ENCODE measurements around the gene ANK3.

ANK3 gene

DNA sequence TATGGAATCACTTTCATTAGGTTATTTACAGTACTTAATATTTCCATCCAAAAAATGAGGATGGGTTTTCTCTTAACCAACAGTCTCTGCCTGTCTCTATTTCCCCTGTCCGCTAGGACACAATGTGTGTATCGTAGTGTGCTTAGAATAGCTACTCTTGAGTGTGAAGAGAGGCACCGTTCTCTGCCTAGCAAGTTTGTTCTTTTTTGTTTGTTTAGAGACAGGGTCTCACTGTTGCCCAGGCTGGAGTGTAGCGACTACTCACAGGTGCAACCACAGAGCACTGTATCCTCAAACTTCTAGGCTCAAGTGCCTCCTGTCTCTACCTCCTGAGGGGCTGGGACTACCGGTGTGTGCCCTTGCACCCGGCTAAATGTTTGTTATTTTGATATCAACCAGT is 121.9 kb downstream of the ANK3 start:
- DNase-seq (ENCODE audit: low read depth), result no peak
- no peak overlapping the region for H3K4me3 ChIP-seq (ENCODE audit: low read depth, low read length)
- no peak for TF ChIP-seq POLR2A (IDR thresholded peaks at IDR 0.05; ENCODE audit: extremely low read depth, insufficient read length)
- TF ChIP-seq CTCF (IDR thresholded peaks at IDR 0.05; ENCODE audit: low read depth, low read length), result no peak

- no peak for TF ChIP-seq POLR2A (IDR thresholded peaks at IDR 0.05; ENCODE audit: extremely low read depth, insufficient read length)
- TF ChIP-seq CTCF (IDR thresholded peaks at IDR 0.05; ENCODE audit: low read depth, low read length), result no peak
- no peak for TF ChIP-seq MYC (IDR thresholded peaks at IDR 0.05; ENCODE audit: low read depth, low read length)
- TF ChIP-seq, protein P1, sequence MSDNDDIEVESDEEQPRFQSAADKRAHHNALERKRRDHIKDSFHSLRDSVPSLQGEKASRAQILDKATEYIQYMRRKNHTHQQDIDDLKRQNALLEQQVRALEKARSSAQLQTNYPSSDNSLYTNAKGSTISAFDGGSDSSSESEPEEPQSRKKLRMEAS (IDR thresholded peaks at IDR 0.05; ENCODE audit: low read depth, low read length), result no peak
- no peak overlapping the region for H3K4me3 ChIP-seq (ENCODE audit: low read depth, low read length)
- no peak for DNase-seq (ENCODE audit: low read depth)
These were observed 123.2 kb downstream of the ANK3 start for GRCh38 chr10:60266513-60266912.

DNA sequence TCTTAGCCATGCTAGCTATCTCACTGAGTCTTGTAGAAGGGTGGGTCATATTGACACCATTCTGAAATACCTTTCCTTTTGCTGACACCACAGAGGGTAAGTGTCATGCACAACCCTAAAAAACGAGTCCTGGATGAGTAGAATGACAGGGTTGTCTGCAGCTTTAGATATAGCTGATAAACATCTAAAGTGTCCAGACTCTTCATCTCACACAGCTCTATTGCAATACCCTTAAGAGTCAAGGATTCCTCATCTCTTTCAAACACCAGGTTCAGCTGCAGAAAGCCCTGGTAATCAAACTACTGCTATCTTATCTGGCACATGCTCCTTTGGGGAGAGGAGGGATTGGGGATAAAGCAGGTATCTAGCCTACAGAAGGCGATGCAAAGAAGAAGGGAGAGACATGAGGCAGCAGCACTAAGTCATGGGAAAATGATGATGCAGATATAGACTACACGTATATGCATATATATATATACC is 127.0 kb downstream of the ANK3 start:
- DNase-seq (ENCODE audit: low read depth), result no peak
- TF ChIP-seq POLR2A (IDR thresholded peaks at IDR 0.05; ENCODE audit: extremely low read depth, insufficient read length) (no peak), CTCF (IDR thresholded peaks at IDR 0.05; ENCODE audit: low read depth, low read length) (no peak), MYC (IDR thresholded peaks at IDR 0.05; ENCODE audit: low read depth, low read length) (no peak)
- TF ChIP-seq, protein P1 (IDR thresholded peaks at IDR 0.05; ENCODE audit: low read depth, low read length), result no peak
- H3K4me3 ChIP-seq (ENCODE audit: low read depth, low read length), result no peak overlapping the region

- no peak overlapping the region for H3K4me3 ChIP-seq (ENCODE audit: low read depth, low read length)
- TF ChIP-seq, protein P1 (IDR thresholded peaks at IDR 0.05; ENCODE audit: low read depth, low read length), result no peak
- TF ChIP-seq CTCF (IDR thresholded peaks at IDR 0.05; ENCODE audit: low read depth, low read length) (no peak), POLR2A (IDR thresholded peaks at IDR 0.05; ENCODE audit: extremely low read depth, insufficient read length) (no peak), MYC (IDR thresholded peaks at IDR 0.05; ENCODE audit: low read depth, low read length) (no peak)
- DNase-seq (ENCODE audit: low read depth), result no peak
These were observed 129.4 kb downstream of the ANK3 start for GRCh38 chr10:60260321-60260720.

DNA sequence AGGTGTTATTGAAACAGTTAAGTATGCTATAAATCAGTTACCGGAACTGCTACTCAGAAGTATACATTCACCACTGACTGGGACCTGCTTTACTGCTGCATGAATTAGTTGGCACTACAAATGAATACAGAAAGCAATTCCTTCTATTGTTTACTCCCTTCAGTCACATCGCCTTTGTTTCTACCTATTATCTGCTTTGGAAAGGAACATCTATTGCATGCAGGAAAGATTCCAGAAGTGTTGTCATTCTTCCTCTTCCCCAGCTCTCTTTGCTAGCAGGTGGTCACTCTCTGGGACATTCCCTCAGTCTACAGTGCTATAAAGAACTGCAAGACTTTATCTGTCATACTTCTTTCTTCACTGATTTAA is 131.3 kb downstream of the ANK3 start:
- DNase-seq (ENCODE audit: low read depth), result no peak
- no peak for TF ChIP-seq POLR2A (IDR thresholded peaks at IDR 0.05; ENCODE audit: extremely low read depth, insufficient read length)
- TF ChIP-seq, protein P1 (IDR thresholded peaks at IDR 0.05; ENCODE audit: low read depth, low read length), result no peak
- TF ChIP-seq MYC (IDR thresholded peaks at IDR 0.05; ENCODE audit: low read depth, low read length), result no peak
- no peak for TF ChIP-seq CTCF (IDR thresholded peaks at IDR 0.05; ENCODE audit: low read depth, low read length)
- no peak overlapping the region for H3K4me3 ChIP-seq (ENCODE audit: low read depth, low read length)

DNA sequence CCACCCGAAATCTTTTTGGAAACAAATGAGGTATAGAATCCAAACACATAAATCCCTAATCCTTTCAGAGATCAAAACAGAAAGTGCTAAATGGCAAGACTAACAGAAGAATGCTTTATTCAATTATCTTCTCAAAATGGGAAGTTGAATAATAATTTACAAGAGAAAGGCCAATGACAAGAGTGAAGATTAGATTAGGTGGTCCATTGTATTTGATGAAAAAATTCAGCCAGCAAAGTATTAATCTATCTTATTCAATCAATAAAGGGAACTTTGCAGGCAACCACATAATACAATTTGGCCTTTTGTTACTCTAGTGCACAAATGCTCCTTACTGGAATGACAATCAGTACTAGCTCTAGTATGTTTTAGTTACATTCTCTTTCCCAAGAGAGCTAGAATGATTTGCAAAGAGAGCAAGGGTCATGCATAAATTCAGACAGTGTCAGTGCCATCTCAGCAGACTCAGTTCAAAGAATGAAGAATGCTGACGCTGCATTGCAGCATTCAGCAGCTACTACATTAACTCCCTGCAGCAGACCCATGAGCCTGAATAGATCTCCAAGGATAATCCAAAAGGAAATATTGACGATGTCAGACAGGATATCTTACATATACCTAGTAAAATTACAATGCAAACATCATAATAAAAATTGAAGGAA is 131.8 kb downstream of the ANK3 start:
- H3K4me3 ChIP-seq (ENCODE audit: low read depth, low read length), result no peak overlapping the region
- DNase-seq (ENCODE audit: low read depth), result no peak
- TF ChIP-seq, protein P1 (IDR thresholded peaks at IDR 0.05; ENCODE audit: low read depth, low read length), result no peak
- no peak for TF ChIP-seq CTCF (IDR thresholded peaks at IDR 0.05; ENCODE audit: low read depth, low read length)
